Stromal cell of bone marrow (primary cell): ENCODE measurements around the gene PDCD1.
A peak's percentile ranks its signal among the peaks of the same experiment; 100 is the strongest.
"Not testable (repeated sequence)": the region's sequence is repeated elsewhere in the genome, so short reads cannot be mapped to it uniquely, and the experiment has no call there.

Experiments
- DNase-seq: peaks from one replicate; pipeline ENCODE4 v3.0.0-alpha.2; 2012; ENCODE audit warnings: low read depth

Gene PDCD1

DNA sequence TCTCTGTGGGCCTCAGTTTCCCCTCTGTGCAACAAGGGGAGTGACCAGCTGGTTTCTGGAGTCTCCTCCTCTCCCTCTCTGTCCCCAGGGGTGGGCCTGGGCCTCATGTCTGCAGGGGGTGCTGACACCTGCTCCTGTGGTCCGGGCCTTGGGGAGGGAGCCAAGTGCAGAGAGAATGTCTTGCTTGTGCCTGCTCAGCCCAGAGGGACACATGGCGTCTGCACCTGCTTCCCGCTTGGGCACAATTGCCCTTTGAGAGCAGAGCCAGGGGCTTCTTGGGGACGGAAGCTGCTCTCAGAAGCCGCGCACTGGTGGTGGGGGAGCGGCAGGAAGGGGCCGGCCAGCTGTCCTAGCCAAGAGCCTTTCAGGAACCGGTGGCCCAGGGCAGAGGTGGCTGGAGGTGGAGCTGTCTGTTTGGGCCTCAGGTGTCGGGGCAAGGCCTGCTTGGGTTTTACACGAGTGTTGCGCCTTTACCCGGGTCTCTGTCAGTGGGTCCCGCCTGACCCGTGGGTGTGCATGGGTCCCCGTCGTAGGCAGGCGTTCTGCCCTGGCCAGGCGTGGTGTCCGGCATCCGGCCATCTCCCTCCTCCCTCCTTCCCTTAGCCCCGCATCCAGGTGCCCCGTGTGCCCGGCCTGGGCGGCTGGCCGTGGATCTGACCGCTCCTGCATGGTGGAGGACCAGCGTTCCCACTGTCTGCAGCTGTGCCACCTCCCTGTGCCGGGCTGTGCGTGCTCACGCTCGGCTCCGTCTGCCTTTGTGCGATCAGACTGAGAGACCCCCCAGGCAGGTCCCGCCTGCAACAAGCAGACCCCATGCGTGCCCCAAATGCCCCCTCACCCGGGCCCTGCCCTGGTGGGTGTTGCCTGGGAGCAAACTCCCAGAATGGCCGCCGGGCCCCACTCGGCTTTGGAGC, 45.7 kb downstream of the PDCD1 start:
- no peak for DNase-seq

DNA sequence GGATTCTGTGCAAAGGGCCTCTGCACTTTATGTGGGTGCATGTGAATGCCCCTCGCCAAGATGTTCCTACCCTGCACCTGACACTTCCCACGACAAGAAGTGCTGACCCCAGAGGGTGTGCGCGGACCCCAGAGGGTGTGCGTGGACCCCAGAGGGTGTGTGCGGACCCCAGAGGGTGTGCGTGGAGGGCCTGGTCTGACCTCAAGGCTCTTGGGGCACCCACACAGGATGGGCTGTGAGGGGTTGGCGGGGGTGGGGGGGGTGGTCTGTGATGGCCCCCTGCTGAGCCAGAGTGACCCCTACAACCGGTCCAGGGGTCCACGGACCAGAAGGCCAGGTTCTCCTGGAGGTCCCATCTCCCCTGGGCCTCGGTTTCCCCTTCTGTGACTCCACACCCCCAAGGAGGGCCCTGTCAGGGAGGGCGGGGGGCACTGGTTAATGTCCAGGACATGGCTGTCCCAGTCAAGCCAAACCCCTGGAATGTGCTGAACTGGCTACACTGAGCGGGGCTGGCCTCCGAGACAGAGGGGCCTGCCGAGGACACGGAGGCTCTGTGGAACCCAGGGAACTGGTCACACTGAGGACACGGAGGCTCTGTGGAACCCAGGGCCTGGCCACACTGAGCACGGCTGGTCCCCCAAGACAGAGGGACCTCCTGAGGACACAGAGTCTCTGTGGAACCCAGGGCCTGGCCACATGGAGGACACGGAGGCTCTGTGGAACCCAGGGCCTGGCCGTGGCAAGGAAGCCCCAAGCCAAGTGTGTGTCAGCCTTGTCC, 46.6 kb downstream of the PDCD1 start:
- DNase-seq, result no peak

DNA sequence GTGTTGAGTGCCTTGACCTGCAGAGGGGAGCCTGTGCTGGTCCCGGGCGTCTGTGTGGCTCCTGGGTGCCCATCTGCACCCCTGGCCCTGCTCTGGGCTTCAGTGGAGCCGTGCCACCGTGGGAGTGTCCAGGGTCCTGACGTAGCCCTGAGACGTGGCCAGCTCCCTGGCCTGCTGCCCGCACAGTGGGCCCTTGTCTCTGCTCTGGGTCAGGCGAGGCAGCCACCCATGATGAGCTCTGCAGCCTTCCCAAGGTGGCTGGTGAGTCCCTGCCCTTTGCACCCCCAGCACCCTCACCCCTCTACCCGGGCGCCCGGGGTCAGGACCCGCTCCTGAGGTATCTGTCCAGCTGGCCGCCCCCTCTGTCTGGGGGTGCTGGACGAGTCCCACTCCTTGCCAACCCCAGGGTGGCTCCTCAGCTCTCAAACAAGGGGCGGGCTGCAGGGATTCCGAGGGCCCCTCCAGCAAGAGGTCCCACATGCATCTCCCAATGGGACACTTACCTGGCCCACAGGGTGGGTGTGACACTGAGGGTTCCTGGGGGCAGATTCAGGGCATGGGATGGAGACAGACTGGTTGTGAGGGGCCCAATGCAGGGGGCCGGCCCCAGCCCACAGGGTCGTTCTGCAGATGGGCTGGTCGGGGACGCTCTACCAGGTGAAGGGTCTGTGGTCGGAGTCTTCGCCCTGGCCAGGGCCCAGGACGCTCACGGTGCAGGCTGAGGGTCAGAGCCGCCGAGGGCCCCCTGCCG, 47.3 kb downstream of the PDCD1 start:
- DNase-seq, result no peak

DNA sequence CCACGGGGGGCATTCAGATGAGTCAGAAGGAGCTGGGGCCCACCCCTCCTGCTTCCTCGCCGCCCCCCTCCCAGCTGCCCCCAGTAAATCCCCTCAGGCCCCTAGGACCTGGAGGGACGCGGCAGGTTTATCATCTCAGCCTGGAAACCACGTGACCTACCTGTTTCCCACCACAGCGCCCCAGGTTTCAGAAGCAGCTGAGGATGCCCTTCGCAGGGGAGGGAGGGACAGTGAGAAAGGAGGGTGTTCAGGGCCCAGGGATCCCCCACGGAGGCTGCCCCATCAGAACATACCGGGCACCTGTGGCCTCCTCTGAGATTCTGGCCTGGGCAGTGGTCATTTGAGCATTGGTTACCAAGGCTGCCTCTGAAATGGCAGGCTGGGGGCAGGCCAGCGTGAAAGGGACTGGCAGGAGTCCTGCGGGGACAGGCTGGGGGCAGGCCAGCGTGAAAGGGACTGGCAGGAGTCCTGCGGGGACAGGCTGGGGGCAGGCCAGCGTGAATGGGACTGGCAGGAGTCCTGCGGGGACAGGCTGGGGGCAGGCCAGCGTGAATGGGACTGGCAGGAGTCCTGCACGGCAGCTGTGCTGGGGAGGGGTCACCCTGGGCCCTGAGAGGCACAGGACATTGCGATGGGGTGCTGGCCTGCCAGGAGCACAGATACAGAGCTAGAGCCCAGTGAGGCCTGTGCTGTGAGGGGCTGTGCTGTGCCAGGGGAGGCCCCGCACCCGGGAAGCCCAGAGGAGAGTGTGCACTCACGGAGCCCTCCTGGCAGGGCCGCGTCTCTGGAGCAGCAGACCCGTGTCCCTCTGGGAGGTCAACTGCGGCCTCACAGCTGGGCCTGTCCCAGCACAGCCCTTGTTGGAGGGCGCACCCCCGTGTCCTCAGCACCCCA, 48.1 kb downstream of the PDCD1 start:
- DNase-seq, result no peak

DNA sequence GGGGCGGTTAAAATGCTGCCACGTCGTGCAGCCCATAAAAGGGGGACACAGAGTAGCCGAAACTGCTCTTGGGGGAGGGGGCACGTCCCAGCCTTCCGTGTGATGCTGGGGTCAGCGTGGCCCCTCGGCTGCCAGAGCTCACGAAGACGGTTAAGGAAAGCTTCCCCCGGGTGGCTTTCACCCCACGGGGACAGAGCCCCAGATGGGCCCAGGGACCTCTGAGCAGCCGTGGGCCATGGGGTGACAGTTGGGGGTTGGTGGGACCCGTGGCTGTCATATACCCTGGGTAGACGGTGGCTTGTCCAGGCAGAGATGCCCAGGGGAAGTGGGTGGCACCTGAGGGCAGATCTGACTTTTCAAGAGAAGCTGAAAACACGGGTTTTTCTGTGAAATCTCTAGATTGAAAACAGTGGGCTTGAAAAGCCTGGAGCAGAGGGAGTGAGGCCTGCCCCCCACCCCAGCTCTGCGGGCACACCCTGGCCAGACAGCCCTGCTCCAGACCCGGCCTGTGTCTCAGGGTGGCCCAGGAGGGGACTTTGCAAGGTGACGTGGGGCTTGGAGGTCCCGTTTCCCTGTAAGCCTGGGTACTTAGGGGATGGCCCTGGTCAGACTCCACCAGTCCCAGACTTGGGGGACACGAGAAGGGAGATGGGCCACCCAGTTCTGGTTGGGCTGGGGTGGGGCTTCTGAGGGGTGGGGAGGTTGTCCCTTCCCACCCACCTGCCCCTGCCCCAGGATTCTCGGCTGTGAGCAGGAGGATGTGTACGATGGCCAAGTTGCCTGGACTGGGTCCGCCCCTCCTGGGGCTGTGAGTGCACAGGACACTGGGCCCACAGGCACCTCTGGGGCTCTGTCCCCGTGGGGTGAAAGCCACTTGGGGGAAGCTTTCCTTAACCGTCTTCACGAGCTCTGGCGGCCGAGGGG, 49.0 kb downstream of the PDCD1 start:
- no peak for DNase-seq

DNA sequence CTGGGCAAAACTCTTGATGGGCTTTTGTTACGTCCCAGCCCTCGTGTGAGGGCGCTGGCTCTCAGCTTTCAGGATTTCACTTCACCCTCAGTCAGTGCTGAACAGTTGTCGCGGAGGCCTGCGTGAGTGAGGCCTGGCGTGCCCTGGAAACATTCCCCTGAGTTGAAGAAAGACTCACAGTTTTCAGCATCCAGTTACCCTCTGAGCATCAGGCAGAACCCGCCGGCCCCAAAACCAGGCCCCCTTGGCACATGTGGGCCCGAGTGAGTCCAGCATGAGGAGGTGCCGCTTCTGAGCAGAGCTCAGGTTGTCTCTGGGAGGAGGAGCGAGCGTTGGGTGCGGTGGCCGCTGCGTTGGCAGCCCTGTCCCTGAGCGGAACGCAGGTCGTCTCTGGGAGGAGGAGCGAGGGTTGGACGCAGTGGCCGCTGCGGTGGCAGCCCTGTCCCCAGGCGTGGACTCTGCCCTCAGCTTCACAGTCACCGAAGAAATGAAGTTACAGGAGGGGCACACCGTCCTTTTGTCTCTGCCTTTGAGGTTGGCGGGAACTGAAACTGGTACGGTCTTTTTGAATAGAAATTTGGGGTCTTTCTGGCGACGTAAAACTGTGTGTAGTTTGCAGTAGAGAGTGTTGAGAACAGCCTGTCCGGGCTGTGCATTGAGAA, 49.8 kb downstream of the PDCD1 start, which contains the start of gene NEU4:
NEU4 (plus strand) TSS at position 473 of the 662 bp plus-strand sequence. CDS start 5,292 bp downstream, outside the sequence.
- DNase-seq, result no peak

DNA sequence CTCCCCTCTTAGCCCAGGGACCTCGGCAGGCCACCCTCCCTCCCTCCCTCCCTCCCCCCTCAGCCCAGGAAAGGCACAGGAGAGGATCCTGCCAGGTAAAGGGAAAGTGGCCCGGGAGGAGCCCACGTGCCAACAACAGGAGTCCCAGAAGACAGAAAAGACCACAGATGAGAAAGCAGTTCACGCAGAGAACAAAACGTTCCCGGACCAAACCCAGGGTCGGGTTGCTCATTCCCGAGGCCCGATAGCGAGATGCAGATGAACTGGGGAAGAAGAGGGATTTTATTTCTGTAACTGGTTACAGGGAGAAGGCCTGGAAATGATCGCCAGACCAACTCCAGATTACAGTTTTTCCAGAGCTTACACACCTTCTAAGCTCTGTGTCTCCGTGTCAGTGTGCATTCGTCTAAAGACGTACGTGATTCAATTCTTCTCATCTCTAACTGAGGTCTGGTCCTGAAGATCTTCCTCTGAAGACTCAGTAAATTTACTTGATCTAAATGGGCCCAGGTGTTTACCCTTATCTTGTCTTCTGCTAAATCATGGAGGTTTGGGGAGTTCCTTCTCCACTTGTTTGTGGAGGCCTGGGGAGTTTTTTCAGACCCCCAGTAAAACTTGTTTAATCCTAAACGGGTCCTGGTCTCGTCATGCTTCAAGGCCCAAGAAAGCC, 50.5 kb downstream of the PDCD1 start:
- no peak for DNase-seq

DNA sequence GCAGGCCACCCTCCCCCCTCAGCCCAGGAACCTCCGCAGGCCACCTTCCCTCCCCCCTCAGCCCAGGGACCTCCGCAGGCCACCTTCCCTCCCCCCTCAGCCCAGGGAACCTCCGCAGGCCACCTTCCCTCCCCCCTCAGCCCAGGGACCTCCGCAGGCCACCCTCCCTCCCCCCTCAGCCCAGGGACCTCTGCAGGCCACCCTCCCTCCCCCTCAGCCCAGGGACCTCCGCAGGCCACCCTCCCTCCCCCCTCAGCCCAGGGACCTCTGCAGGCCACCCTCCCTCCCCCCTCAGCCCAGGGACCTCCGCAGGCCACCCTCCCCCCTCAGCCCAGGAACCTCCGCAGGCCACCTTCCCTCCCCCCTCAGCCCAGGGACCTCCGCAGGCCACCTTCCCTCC, 52.5 kb downstream of the PDCD1 start:
- DNase-seq, result not testable (repeated sequence)

DNA sequence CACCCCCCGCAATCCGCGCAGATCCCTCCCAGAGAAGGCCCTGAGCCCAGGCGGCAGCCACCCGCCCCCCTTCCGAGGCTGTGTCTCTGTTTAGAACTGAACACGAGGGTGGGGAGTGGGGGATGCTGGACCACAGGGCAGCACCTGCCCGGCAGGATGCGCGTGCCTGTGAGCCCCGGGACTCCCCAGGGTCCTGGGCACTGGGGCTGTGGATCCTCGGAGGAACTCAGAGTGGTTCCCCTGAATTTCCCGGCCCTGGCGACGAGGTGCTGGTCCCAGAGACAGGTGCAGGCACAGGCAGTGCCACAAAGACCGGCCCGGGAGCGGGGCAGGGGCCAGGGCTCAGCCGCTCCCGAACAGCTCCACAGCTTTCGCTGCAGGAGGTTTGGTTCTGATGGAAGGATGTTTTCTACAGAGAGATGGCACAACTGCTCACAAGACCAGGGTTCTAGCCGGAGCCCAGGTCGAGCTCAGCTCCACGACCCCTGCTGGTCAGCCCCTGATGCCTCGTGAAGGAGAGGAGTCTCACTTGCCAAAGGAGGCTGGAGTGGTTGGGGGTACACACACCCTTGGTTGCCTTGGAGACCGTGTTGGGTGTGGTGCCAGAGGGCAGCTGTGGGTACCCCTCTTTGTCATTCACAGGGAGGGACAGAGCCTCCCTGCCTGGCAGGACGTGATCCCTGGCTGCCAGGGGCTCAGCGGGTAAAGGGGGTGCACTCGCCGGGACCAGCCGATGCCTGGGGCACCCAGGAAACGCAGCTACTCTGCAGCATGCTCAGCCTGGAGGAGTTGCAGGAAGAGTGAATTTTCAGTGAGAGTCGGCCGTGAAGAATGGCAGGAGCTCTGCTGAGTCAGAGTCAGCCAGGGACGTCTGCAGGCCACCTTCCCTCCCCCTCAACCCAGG, 54.1 kb downstream of the PDCD1 start:
- DNase-seq, result no peak

DNA sequence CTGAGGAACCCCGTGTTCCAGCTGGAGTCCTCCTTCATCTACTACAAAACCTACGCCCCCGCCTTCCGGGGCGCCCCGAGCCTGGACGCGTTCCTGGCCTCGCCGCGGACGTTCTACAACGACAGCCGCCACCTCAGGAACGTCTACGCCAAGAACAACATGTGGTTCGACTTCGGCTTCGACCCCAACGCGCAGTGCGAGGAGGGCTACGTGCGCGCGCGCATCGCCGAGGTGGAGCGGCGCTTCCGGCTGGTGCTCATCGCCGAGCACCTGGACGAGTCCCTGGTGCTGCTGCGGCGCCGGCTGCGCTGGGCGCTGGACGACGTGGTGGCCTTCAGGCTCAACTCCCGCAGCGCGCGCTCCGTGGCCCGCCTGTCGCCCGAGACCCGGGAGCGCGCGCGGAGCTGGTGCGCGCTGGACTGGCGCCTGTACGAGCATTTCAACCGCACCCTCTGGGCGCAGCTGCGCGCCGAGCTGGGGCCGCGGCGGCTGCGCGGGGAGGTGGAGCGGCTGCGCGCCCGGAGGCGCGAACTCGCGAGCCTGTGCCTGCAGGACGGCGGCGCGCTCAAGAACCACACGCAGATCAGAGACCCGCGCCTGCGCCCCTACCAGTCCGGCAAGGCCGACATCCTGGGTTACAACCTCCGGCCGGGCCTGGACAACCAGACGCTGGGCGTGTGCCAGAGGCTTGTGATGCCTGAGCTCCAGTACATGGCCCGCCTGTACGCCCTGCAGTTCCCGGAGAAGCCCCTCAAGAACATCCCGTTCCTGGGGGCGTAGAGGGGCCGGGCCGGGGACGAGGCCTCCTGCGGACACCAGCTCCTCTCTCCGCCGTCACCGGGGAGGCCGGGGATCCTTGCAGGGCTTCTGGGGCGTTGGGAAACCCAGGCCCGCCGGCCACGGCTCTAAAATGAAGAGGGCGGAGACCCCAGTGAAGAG, 55.0 kb downstream of the PDCD1 start:
- DNase-seq, result peak; percentile 3

DNA sequence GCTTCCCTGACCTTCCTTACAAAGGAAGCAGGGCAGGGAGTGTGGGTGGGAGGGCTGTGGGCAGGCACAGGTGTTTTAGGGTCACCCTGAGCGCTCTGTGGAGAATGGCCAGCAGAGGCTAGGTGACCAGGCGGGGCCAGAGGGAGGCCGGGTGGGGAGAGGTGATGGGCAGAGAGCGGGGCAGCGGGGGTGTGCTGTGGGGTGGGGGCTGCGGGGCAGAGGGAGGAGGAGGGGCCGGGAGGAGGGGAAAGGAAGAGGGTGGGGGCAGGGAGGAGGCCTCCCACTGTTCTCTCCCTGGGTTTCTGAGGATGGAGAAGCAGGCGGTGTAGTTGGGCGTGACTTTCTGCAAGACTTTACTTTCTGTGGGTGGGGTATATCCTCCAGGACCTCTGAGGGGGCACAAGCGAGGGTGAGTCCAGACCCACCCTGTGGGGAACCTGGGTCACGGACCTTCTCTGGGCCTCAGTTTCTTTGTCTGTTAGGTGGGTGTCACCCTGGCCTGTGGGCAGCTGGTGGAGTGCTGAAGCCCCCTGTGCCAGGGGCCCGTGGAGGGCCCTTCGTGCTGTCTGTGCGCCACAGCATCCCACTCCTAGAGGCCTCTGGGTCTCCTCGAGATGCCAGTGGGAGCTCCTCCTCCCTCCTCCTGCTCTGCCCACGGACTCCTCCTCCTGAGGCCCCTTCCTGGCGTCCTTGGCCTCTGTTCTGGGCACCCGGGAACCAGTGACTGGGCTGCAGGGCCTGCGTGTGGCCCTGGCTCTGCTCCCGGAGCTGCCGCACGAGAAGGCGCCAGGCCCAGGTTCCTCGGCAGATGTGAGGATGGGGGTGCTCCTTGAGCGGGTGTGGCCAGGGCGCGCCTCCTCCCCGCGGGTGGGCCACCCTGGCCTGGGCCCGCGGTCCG, 56.0 kb downstream of the PDCD1 start:
- DNase-seq, result no peak

DNA sequence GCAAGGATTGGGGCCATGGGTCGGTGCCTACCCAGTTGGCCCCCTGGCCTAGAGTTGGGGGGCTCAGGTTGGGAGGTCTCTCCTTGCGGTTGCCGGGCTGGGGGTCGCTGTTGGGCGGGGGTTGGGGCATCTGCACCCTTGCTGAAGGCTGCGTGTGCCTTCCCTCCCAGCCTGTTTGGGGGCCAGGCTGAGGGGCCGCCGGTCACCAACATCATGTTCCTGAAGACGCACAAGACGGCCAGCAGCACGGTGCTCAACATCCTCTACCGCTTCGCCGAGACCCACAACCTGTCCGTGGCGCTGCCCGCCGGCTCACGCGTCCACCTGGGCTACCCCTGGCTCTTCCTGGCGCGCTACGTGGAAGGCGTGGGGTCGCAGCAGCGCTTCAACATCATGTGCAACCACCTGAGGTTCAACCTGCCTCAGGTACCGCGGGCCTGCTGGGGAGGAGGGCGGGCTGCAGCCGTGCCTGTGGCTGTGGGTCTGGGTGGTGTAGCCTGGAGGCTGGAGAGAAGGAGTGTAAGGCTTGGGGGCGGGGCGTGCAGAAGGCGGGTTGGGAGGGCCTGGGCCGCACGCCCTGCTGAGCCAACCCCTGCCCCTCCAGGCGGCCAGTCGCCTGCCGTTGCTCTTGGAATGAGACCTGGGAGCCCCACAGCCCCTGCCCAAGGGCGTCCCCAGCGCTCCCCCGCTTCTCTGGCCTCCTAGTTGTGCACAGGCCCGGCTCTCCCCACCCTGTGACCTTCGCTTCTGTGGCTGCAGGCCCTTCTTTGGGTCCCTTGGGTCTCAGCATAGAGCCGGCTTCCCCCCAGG, 56.9 kb downstream of the PDCD1 start:
- DNase-seq, result no peak

DNA sequence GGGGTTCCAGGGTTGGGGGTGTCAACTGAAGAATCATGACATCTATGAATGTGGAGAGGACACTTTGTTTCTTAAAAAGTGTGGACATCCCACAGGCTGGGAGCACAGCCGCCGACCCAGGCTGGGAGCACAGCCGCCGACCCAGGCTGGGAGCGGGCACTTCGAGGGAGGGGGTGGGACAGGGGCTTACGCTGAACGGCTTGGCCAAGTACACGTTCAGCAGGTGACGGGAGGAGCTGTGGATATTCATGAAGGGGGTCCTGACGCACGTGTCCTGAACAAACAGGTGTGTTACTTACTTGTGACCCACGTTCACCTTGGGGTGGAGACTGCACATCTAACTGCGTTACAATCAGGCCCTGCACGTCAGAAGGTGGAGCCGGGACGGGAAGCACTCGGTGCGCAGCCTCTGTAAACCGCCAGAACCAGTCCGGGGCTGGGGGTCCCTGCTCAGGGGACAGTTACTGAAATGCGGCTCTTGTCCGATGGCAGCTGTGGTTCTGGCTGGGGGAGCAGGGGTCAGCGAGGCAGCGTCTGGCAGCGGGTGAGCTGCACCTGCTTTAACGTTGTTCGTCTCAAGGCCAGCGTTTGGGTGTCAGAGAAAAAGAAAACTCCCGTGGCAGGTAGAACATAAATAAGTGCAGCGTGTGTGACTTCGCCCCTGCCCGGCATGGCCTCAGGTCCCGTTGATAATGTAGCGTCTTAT, 58.3 kb downstream of the PDCD1 start:
- DNase-seq, result not testable (repeated sequence)
